Activated CD4-positive, alpha-beta T cell treated with anti-CD3 and anti-CD28 coated beads for 4 hours (primary cell): Measurements from ENCODE around the gene PLCG2.
"Not testable (repeated sequence)": the region's sequence is repeated elsewhere in the genome, so short reads cannot be mapped to it uniquely, and the experiment has no call there.

ENCODE experiments used
- DNase-seq, 2 donors: peaks; one replicate each; pipeline ENCODE4 v3.0.0-alpha.2; 2020

The PLCG2 gene

GRCh38 chr16:81755915-81756614 is 23.0 kb upstream of the PLCG2 start:
- DNase-seq, result no peak

DNA sequence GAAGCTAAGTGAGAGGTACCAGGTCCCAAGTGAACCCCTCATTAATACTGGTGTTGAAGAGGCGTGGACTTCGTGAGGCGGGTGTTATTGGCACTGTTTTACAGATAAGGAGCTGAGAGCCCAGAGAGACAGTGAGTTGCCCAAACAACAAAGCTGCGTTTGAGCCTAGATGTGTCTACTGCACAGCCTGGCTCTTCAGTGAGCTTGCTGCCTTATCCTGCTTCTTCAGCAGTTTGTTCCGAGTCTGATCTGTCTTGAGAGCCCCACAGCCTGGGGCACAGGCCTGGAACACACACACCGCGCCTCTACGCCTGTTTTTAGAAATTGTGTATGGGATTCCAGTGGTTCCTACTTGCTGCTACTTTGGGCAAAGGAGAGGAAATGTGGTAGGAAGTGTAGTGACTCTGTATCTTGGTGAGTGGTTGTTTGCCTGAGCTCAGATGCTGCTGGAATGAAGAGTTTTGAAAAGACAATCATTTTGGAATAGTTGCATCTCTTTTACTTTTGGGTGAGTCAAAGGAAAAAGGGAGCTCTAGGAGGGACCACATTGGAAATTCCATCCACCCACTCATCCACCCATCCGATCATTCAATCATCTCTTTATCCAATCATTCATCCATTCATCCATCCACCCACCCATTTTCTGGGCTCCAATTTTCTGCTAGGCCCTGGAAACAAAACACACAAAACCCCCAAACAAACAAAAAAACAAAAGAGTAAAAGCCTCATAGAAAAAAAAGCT is 22.3 kb upstream of the PLCG2 start:
- no peak for DNase-seq

DNA sequence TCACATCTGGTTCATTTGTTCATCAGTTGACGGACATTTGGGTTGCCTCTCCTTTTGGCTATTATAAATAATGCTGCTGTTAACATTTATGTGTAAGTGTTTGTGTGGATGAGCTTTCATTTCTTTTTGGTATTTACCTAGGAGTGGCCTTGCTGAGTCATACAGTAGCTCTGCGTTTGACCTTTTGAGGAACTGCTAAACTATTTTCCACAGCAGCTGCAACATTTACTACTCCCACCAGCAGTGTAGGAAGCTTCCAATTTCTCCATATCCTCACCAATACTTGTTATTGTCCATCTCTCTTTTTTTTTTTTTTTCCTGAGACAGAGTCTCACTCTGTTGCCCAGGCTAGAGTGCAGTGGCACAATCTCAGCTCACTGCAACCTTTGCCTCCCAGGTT is 20.7 kb upstream of the PLCG2 start:
- DNase-seq, result no peak

GRCh38 chr16:81762322-81762721 is 16.8 kb upstream of the PLCG2 start:
- not testable (repeated sequence) for DNase-seq

- DNase-seq, result no peak
Measured at GRCh38 chr16:81765111-81765919, 13.8 kb upstream of the PLCG2 start.

GRCh38 chr16:81765969-81766368 is 13.1 kb upstream of the PLCG2 start:
- no peak for DNase-seq

DNA sequence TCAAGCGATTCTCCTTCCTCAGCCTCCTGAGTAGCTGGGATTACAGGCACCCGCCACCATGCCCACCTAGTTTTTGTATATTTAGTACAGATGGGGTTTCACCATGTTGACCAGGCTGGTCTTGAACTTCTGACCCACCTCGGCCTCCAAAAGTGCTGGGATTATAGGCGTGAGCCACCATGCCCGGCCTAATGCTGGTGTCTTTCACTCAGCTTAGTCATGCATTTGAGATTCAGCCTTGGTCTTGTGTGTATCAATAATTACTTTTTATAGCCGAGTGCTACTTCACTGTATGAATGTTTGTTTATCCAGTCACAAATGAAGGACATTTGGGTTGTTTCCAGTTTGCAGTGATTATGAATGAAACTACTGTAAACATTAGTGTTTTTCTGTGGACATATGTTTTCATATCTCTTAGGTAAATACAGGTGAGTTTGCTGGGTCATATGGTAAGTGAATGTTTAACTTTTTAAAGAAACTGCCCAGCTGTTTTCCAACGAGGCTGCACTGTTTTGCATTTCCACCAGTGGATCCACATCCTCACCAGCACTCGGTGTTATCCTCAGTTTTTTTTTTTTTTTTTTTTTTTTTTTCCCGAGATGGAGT is 11.0 kb upstream of the PLCG2 start:
- DNase-seq, result no peak

DNA sequence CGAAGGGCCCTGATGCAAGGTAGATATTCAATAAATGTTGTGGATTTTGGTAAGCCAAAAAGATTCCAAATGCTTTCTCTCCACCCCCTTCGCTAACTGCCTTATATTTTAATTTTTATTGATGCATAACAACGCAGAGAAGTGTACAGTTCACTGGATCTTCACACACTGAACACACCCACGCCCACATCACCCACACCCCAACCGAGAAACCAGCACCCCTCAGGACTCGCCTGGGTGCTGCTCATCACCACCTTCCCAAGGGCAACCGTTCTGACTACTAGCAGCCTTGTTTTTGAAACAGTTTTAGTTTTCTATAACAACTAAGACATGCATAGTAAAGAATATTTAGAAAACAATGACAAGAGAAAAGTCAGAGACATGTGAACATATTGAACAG is 9.1 kb upstream of the PLCG2 start:
- no peak for DNase-seq

DNA sequence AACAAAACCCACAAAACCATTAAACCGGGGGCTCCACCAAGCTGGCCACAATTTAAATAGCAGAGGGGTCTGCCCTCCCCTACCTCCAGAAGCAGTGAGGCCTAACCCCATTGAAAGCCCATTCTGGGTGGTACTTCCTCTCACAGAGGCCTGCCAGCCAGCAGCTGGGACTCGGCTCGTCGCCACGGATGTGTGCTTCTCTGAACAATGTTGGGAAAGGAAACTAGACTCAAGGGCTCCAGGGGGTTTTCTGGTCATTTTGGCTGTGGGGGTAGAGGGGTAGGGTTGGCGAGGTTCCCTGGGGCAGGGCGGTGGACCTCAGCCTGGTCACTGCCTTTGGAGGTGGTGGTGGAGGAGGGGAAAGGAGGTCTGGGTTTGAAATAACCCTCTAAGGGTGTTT is 4.7 kb upstream of the PLCG2 start:
- DNase-seq, result no peak

GRCh38 chr16:81775570-81775969 is 3.5 kb upstream of the PLCG2 start:
- DNase-seq, result no peak

DNA sequence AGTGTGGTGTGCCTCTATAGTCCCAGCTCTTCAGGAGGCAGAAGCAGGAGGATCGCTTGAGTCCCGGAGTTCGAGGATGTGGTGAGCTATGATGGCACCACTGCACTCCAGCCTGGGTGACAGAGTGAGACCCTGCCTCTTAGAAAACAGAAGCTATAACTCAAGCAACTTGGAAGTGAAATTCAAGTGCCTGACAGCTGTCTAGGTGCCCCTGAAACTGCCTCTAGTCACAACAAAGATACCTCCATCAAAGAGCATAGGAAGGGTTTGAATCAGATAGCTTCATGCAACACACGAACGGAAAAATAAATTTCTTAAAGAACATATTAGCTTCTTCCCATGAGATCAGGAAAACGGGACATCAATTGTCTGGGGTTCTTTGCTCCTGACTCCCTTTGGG is 860 bp upstream of the PLCG2 start:
- no peak for DNase-seq

DNA sequence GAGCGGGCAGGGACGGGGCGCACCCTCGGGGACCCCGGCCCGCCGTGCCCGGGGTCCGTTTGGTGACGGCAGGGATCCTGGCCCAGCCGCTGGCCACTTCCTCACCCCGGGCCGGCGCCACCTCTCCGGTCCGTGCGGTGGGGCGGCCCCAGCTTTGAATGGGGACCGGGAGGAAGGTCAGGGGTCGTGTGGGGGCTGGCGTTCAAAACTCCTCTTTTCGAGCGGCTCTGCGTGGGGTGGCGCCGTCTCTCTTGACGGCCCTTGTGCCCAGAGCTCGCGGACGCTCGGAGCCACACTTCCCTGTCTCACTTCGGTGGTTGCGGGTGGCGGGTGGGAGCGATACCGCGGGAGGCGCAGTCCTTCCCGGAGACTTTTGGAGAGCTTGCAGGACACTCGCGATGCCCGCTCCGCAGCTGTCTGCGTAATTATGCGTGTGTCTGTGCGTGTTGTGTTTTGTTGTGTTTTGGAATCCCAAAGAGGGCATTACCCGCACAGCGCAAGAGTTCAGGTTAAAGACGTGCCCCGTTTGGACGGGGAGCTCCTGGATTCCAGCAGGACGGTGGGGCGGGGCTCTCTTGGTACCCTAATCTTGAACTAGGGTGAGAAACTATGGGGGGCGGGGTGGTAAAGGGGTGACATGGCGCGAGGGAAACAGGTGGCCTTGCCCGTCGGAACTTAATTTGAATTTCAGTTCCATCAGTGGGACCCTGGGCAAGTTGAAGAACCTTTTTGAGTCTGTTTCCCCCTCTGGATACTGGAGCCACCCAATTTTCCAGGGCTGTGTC is 637 bp downstream of the PLCG2 start:
- no peak for DNase-seq

DNA sequence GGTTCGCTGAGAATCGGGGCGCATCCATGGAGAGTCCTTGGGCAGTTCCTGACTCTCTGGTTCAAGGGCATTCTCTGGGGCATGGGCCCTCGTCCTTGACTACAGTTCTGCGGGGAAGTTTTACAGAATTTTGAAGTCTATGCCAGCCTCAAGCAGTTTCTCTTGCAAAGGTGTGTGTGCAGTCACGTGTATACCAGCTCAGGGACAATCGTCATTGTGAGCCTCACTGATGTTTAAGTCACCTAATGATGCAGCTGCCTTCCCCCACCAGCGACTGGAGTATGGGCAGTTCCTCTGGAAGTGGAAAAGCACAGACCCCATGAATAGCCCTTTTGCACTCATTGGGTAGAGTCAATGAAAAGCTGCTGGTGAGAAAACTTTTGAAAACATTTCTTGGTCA is 1.3 kb downstream of the PLCG2 start:
- DNase-seq, result no peak

DNA sequence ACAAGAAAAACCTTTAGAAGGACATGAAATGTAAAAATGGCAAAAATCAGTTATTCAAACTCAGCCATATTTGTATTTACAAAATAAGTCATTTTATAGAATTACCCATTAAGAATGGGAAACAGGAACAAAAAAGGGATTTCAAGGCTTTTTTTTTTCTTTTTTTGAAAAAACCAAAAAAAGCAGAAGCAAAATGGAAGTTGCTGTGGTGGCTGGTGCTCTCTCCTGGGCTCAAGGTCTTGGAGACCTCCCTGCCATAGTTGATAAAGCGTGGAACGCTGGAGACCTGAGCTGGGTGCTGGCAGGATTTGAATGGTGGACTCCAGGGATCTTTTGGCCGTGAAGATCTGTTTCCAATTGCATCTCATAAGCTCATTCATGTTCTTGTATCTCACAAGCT is 3.1 kb downstream of the PLCG2 start:
- no peak for DNase-seq

GRCh38 chr16:81784072-81784795 is 5.1 kb downstream of the PLCG2 start:
- no peak for DNase-seq

GRCh38 chr16:81785138-81785924 is 6.2 kb downstream of the PLCG2 start:
- DNase-seq, result no peak

DNA sequence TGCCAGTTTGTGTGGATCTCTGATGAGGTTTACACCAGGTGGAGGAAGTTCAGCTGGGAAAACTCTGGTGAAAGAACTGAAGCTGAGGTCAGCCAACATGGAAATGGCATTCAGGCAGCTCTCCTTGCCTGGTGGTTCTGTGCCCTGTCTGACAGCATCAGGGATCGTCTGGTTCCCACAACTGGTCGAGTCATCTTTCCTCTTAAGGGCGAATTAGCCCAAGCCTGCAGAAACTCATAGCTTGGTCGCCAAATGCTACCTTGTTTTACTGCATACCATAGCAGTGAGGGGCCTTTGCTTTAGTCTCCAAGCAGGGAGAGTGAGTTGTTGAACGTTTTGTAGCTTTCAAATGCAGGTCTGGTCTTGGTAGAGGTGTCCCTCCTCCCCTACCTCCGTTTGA is 7.2 kb downstream of the PLCG2 start:
- no peak for DNase-seq

DNA sequence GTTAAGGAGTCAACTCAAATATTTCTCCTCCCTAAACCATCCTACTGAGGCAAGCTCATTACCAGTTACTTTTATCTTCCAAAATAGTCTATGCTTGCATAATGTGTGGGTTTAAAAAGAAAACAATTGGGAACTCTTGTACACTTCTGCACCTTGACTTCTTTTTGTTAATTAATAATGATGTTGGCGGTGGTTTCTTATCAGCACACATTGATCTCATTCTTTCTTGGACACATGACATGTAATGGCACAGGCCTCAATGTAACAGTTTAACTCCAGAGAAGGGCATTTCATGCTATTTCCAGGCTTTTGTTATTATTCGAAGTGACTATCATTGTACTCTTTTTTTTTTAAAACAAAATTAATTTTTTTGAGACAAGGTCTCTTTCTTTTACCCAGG is 7.8 kb downstream of the PLCG2 start:
- DNase-seq, result no peak

DNA sequence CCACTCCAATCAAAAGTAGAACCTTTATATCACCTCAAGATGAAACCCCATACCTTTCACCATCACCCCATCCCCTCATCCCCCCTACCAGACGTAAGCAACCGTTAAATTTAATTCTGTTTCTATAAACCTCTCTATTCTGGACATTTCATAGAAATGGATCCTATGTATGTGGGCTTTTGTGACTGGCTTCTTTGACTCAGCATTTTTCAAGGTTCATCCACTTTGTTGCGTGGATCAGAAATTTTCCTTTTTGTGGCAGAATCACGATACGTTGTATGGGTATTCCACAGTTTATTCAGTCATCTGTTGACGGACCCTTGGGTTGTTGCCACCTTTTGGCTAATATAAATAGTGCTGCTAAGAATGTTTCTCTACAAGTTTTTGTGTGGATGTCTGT is 8.6 kb downstream of the PLCG2 start:
- no peak for DNase-seq

- DNase-seq, result no peak
Measured at GRCh38 chr16:81790277-81790676, 11.2 kb downstream of the PLCG2 start.

GRCh38 chr16:81790830-81791435 is 11.8 kb downstream of the PLCG2 start:
- no peak for DNase-seq
